ENCODE results near the gene ANXA7. TPM values are rescaled to one million over a fixed set of nuclear protein-coding genes. Genes with fewer than 3 reads are reported as not detected.

Gene ANXA7
- total and polyA plus RNA-seq, 10 of the 15 experiments (the other 5 are each of a cell fraction or from before 2014, with no cell fraction given): 70.6 to 184 (median 113) TPM

DNA sequence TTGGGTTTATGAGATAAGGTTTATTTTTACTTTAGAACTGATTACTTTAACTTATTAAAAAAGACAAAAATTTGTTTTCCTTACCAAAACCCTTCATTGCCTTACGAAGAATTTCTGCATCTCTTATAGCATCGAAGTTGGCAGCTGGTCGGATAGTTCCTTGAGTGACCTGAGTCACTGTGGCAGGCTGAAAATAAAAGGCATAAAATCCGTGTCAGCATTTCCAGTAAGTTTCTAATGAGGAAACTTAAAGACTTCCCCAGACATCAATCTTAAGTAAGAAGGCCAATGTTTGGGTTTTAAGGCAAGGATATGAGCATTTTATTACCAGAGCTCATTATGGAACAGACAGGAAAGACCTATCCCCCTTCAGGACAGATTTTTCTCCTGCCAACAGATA is 25.6 kb downstream of the ANXA7 start:
- BruUV-seq (replicated peaks): TSS peak; percentile 5
- H2AFZ ChIP-seq (ENCODE audit: control insufficient read depth, low read depth, low read length): no peak overlapping the region
- CTCF ChIA-PET: no interaction called here
- H3K36me3 ChIP-seq (ENCODE audit: control insufficient read depth in 2 of 2, insufficient read depth in 2 of 2, low read length in 1 of 2): peaks cover 2 to 30% of the 10 kb centered on the region in 2 experiments
- no peak overlapping the region for H3K4me3 ChIP-seq
- no peaks in the 10 kb centered on the region for H3K79me2 ChIP-seq (ENCODE audit: control insufficient read depth, insufficient read depth, low read length)
- DNase-seq (ENCODE audit: low read depth, low spot score) (no peak), ATAC-seq (no peak), FAIRE-seq (peak; percentile 13)
- 86% methylated on average over 4 of the region's 4 CpGs for WGBS (ENCODE audit: insufficient coverage, insufficient replicate concordance, low lambda C conversion rate, missing lambda C conversion rate)
- H3K4me2 ChIP-seq (ENCODE audit: control insufficient read depth, insufficient read depth): no peak overlapping the region
- no peak for TF ChIP-seq SREBF2 (IDR thresholded peaks at IDR 0.05; ENCODE audit: low read length)
- TF ChIP-seq CREM (IDR thresholded peaks at IDR 0.05; ENCODE audit: low read depth): no peak
- TF ChIP-seq ASH2L (IDR thresholded peaks at IDR 0.05; ENCODE audit: borderline replicate concordance, low read depth): no peak
- no peak for TF ChIP-seq KLF5 (IDR thresholded peaks at IDR 0.05; ENCODE audit: partially characterized antibody)
- TF ChIP-seq, protein P1, sequence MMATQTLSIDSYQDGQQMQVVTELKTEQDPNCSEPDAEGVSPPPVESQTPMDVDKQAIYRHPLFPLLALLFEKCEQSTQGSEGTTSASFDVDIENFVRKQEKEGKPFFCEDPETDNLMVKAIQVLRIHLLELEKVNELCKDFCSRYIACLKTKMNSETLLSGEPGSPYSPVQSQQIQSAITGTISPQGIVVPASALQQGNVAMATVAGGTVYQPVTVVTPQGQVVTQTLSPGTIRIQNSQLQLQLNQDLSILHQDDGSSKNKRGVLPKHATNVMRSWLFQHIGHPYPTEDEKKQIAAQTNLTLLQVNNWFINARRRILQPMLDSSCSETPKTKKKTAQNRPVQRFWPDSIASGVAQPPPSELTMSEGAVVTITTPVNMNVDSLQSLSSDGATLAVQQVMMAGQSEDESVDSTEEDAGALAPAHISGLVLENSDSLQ (IDR thresholded peaks at IDR 0.05): no peak
- TF ChIP-seq MYC (IDR thresholded peaks at IDR 0.05; ENCODE audit: insufficient read depth, insufficient read length, insufficient replicate concordance, low read length, severe bottlenecking): no peak
- TF ChIP-seq POU2F2 (IDR thresholded peaks at IDR 0.05; ENCODE audit: borderline replicate concordance, low read depth, low read length): no peak
- H3K9me3 ChIP-seq (replicated peaks; ENCODE audit: control insufficient read depth, insufficient read depth, low read length): no peaks in the 10 kb centered on the region
- H4K20me1 ChIP-seq (ENCODE audit: control insufficient read depth, insufficient read depth): no peaks in the 10 kb centered on the region
- in situ Hi-C loops (cut with MboI) (no loop called here), intact Hi-C loops (cut with micrococcal nuclease; ENCODE audit: unreplicated experiment) (no loop called here)
- RAD21 ChIA-PET (ENCODE audit: unreplicated experiment): no interaction called here
- SMC1A ChIA-PET (ENCODE audit: uncharacterized antibody, unreplicated experiment): no interaction called here
- POLR2A ChIA-PET: no interaction called here
- H3K27ac ChIP-seq (ENCODE audit: control insufficient read depth, insufficient read depth): no peak overlapping the region
- no peaks in the 10 kb centered on the region for H3K27me3 ChIP-seq (replicated peaks in 1 of 2; ENCODE audit: control insufficient read depth in 2 of 2, insufficient read depth in 2 of 2, low read length in 1 of 2)
- no peak overlapping the region for H3K9ac ChIP-seq (ENCODE audit: control insufficient read depth, insufficient read depth, low read length)
- no peaks in the 10 kb centered on the region for H3K4me1 ChIP-seq (ENCODE audit: control insufficient read depth, insufficient read depth, low read length)

DNA sequence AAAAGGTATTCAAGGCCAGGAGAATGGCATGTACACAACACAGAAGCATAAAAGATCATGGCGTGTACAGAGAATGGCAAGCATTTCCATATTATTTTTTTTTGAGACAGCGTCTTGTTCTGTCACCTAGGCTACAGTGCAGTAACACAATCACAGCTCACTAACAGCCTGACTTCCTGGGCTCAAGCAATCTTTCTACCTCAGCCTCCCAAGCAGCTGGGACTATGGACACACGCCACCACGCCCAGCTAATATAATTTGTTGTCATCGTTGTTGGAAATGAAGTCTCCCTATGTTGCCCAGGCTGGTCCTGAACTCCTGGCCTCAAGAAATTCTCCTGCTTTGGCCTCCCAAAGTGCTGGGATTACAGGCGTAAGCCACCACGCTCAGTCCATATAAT is 27.3 kb downstream of the ANXA7 start:
- ChIA-PET CTCF (interaction anchor here (1.0 to 1.1 kb wide), 2 partner anchors 20 to 26 kb away, joined by 3 to 4 read pairs; no protein-coding TSS in a partner anchor), SMC1A (ENCODE audit: uncharacterized antibody, unreplicated experiment) (interaction anchor here (0.9 to 1.1 kb wide), 2 partner anchors 18 to 105 kb away, joined by 3 to 4 read pairs; no protein-coding TSS in a partner anchor), RAD21 (ENCODE audit: unreplicated experiment) (no interaction called here), POLR2A (no interaction called here)
- H3K4me3 ChIP-seq: no peak overlapping the region
- no peaks in the 10 kb centered on the region for H3K79me2 ChIP-seq (ENCODE audit: control insufficient read depth, insufficient read depth, low read length)
- H3K27me3 ChIP-seq (replicated peaks in 1 of 2; ENCODE audit: control insufficient read depth in 2 of 2, insufficient read depth in 2 of 2, low read length in 1 of 2): no peaks in the 10 kb centered on the region
- no peaks in the 10 kb centered on the region for H3K4me1 ChIP-seq (ENCODE audit: control insufficient read depth, insufficient read depth, low read length)
- in situ Hi-C loops (cut with MboI): no loop called here
- H3K9me3 ChIP-seq (replicated peaks; ENCODE audit: control insufficient read depth, insufficient read depth, low read length): no peaks in the 10 kb centered on the region
- H3K27ac ChIP-seq (ENCODE audit: control insufficient read depth, insufficient read depth): no peak overlapping the region
- no peak for TF ChIP-seq ZNF384 (IDR thresholded peaks at IDR 0.05; ENCODE audit: borderline replicate concordance, low read depth, low read length)
- H3K4me2 ChIP-seq (ENCODE audit: control insufficient read depth, insufficient read depth): no peak overlapping the region
- DNase-seq (ENCODE audit: low read depth, low spot score): no peak
- BruUV-seq (replicated peaks): no TSS peak
- H4K20me1 ChIP-seq (ENCODE audit: control insufficient read depth, insufficient read depth): no peaks in the 10 kb centered on the region
- H3K9ac ChIP-seq (ENCODE audit: control insufficient read depth, insufficient read depth, low read length): no peak overlapping the region
- ATAC-seq: no peak
- 97% methylated on average over 7 of the region's 7 CpGs for WGBS (ENCODE audit: insufficient coverage, insufficient replicate concordance, low lambda C conversion rate, missing lambda C conversion rate)
- peaks cover 5 to 38% of the 10 kb centered on the region in 2 experiments for H3K36me3 ChIP-seq (ENCODE audit: control insufficient read depth in 2 of 2, insufficient read depth in 2 of 2, low read length in 1 of 2)
- no peak overlapping the region for H2AFZ ChIP-seq (ENCODE audit: control insufficient read depth, low read depth, low read length)
- intact Hi-C loops (cut with micrococcal nuclease; ENCODE audit: unreplicated experiment): no loop called here
- no peak for FAIRE-seq
